Measurements from ENCODE around the gene MRPL55.

The MRPL55 gene

GRCh38 chr1:228139406-228139930 lies 30.4 kb upstream of the MRPL55 start:
- no peak overlapping the region for H3K9ac ChIP-seq (ENCODE audit: low read length)
- peak overlapping the region; percentile 53 to 73 for H3K4me3 ChIP-seq (ENCODE audit: low read depth in 1 of 2, low read length in 2 of 2)
- peaks cover 25% of the 10 kb centered on the region for H3K4me1 ChIP-seq (ENCODE audit: insufficient read depth, low read length)
- no peaks in the 10 kb centered on the region for H3K27me3 ChIP-seq (ENCODE audit: control insufficient read depth in 1 of 2, insufficient read depth in 2 of 2, low read length in 2 of 2)
- no peaks in the 10 kb centered on the region for H3K9me3 ChIP-seq (ENCODE audit: low read length)
- peak overlapping the region; percentile 84 for H3K27ac ChIP-seq (ENCODE audit: low read depth, low read length)
- peaks cover 5% of the 10 kb centered on the region for H3K36me3 ChIP-seq (ENCODE audit: insufficient read depth, low read length)

GRCh38 chr1:228136901-228137300 lies 27.8 kb upstream of the MRPL55 start:
- H3K9me3 ChIP-seq (ENCODE audit: low read length): no peaks in the 10 kb centered on the region
- H3K27me3 ChIP-seq (ENCODE audit: control insufficient read depth in 1 of 2, insufficient read depth in 2 of 2, low read length in 2 of 2): no peaks in the 10 kb centered on the region
- no peak overlapping the region for H3K27ac ChIP-seq (ENCODE audit: low read depth, low read length)
- H3K4me3 ChIP-seq (ENCODE audit: low read depth in 1 of 2, low read length in 2 of 2): no peak overlapping the region
- peaks cover 3% of the 10 kb centered on the region for H3K36me3 ChIP-seq (ENCODE audit: insufficient read depth, low read length)
- H3K9ac ChIP-seq (ENCODE audit: low read length): no peak overlapping the region
- H3K4me1 ChIP-seq (ENCODE audit: insufficient read depth, low read length): peaks cover 12% of the 10 kb centered on the region

GRCh38 chr1:228134591-228134990 lies 25.5 kb upstream of the MRPL55 start:
- no peaks in the 10 kb centered on the region for H3K9me3 ChIP-seq (ENCODE audit: low read length)
- no peaks in the 10 kb centered on the region for H3K36me3 ChIP-seq (ENCODE audit: insufficient read depth, low read length)

GRCh38 chr1:228131766-228132165 lies 22.7 kb upstream of the MRPL55 start:
- Histone ChIP-seq H3K4me3 (ENCODE audit: low read depth in 1 of 2, low read length in 2 of 2) (no peak overlapping the region), H3K27ac (ENCODE audit: low read depth, low read length) (no peak overlapping the region), H3K27me3 (ENCODE audit: control insufficient read depth in 1 of 2, insufficient read depth in 2 of 2, low read length in 2 of 2) (peaks cover 0 to 6% of the 10 kb centered on the region in 2 donors), H3K9ac (ENCODE audit: low read length) (no peak overlapping the region), H3K4me1 (ENCODE audit: insufficient read depth, low read length) (peaks cover 4% of the 10 kb centered on the region), H3K9me3 (ENCODE audit: low read length) (no peaks in the 10 kb centered on the region), H3K36me3 (ENCODE audit: insufficient read depth, low read length) (no peaks in the 10 kb centered on the region)

More at GRCh38 chr1:228134591-228134990, 25.5 kb upstream of the MRPL55 start:
- H3K4me1 ChIP-seq (ENCODE audit: insufficient read depth, low read length): peaks cover 4% of the 10 kb centered on the region
- H3K27me3 ChIP-seq (ENCODE audit: control insufficient read depth in 1 of 2, insufficient read depth in 2 of 2, low read length in 2 of 2): no peaks in the 10 kb centered on the region
- no peak overlapping the region for H3K27ac ChIP-seq (ENCODE audit: low read depth, low read length)
- H3K9ac ChIP-seq (ENCODE audit: low read length): no peak overlapping the region
- no peak overlapping the region for H3K4me3 ChIP-seq (ENCODE audit: low read depth in 1 of 2, low read length in 2 of 2)

GRCh38 chr1:228125185-228125584 lies 16.1 kb upstream of the MRPL55 start:
- H3K4me3 ChIP-seq (ENCODE audit: low read depth in 1 of 2, low read length in 2 of 2): no peak overlapping the region

GRCh38 chr1:228123505-228123904 lies 14.4 kb upstream of the MRPL55 start:
- Histone ChIP-seq H3K4me1 (ENCODE audit: insufficient read depth, low read length) (no peaks in the 10 kb centered on the region), H3K27me3 (ENCODE audit: control insufficient read depth in 1 of 2, insufficient read depth in 2 of 2, low read length in 2 of 2) (no peaks in the 10 kb centered on the region), H3K36me3 (ENCODE audit: insufficient read depth, low read length) (no peaks in the 10 kb centered on the region), H3K9me3 (ENCODE audit: low read length) (no peaks in the 10 kb centered on the region), H3K4me3 (ENCODE audit: low read depth in 1 of 2, low read length in 2 of 2) (no peak overlapping the region), H3K9ac (ENCODE audit: low read length) (no peak overlapping the region), H3K27ac (ENCODE audit: low read depth, low read length) (no peak overlapping the region)

More at GRCh38 chr1:228125185-228125584, 16.1 kb upstream of the MRPL55 start:
- Histone ChIP-seq H3K9me3 (ENCODE audit: low read length) (no peaks in the 10 kb centered on the region), H3K36me3 (ENCODE audit: insufficient read depth, low read length) (no peaks in the 10 kb centered on the region), H3K27me3 (ENCODE audit: control insufficient read depth in 1 of 2, insufficient read depth in 2 of 2, low read length in 2 of 2) (peaks cover 0 to 6% of the 10 kb centered on the region in 2 donors), H3K4me1 (ENCODE audit: insufficient read depth, low read length) (no peaks in the 10 kb centered on the region), H3K27ac (ENCODE audit: low read depth, low read length) (no peak overlapping the region), H3K9ac (ENCODE audit: low read length) (no peak overlapping the region)

- Histone ChIP-seq H3K4me1 (ENCODE audit: insufficient read depth, low read length) (no peaks in the 10 kb centered on the region), H3K27ac (ENCODE audit: low read depth, low read length) (no peak overlapping the region), H3K9me3 (ENCODE audit: low read length) (no peaks in the 10 kb centered on the region), H3K9ac (ENCODE audit: low read length) (no peak overlapping the region), H3K4me3 (ENCODE audit: low read depth in 1 of 2, low read length in 2 of 2) (no peak overlapping the region), H3K36me3 (ENCODE audit: insufficient read depth, low read length) (no peaks in the 10 kb centered on the region), H3K27me3 (ENCODE audit: control insufficient read depth in 1 of 2, insufficient read depth in 2 of 2, low read length in 2 of 2) (no peaks in the 10 kb centered on the region)
Measured at GRCh38 chr1:228122921-228123441, 13.9 kb upstream of the MRPL55 start.

- Histone ChIP-seq H3K9me3 (ENCODE audit: low read length) (no peaks in the 10 kb centered on the region), H3K36me3 (ENCODE audit: insufficient read depth, low read length) (no peaks in the 10 kb centered on the region), H3K27me3 (ENCODE audit: control insufficient read depth in 1 of 2, insufficient read depth in 2 of 2, low read length in 2 of 2) (no peaks in the 10 kb centered on the region), H3K27ac (ENCODE audit: low read depth, low read length) (no peak overlapping the region), H3K4me3 (ENCODE audit: low read depth in 1 of 2, low read length in 2 of 2) (no peak overlapping the region), H3K9ac (ENCODE audit: low read length) (no peak overlapping the region), H3K4me1 (ENCODE audit: insufficient read depth, low read length) (no peaks in the 10 kb centered on the region)
Measured at GRCh38 chr1:228120857-228121489, 11.9 kb upstream of the MRPL55 start.

GRCh38 chr1:228120351-228120750 lies 11.3 kb upstream of the MRPL55 start:
- Histone ChIP-seq H3K27me3 (ENCODE audit: control insufficient read depth in 1 of 2, insufficient read depth in 2 of 2, low read length in 2 of 2) (no peaks in the 10 kb centered on the region), H3K9me3 (ENCODE audit: low read length) (no peaks in the 10 kb centered on the region), H3K36me3 (ENCODE audit: insufficient read depth, low read length) (no peaks in the 10 kb centered on the region), H3K9ac (ENCODE audit: low read length) (no peak overlapping the region), H3K27ac (ENCODE audit: low read depth, low read length) (no peak overlapping the region), H3K4me3 (ENCODE audit: low read depth in 1 of 2, low read length in 2 of 2) (no peak overlapping the region), H3K4me1 (ENCODE audit: insufficient read depth, low read length) (no peaks in the 10 kb centered on the region)

- no peak overlapping the region for H3K9ac ChIP-seq (ENCODE audit: low read length)
- no peaks in the 10 kb centered on the region for H3K36me3 ChIP-seq (ENCODE audit: insufficient read depth, low read length)
Measured at GRCh38 chr1:228118040-228118439, 8.9 kb upstream of the MRPL55 start.

GRCh38 chr1:228117335-228117734 lies 8.2 kb upstream of the MRPL55 start:
- no peaks in the 10 kb centered on the region for H3K36me3 ChIP-seq (ENCODE audit: insufficient read depth, low read length)
- H3K4me1 ChIP-seq (ENCODE audit: insufficient read depth, low read length): no peaks in the 10 kb centered on the region
- H3K9ac ChIP-seq (ENCODE audit: low read length): no peak overlapping the region
- H3K9me3 ChIP-seq (ENCODE audit: low read length): no peaks in the 10 kb centered on the region
- H3K27me3 ChIP-seq (ENCODE audit: control insufficient read depth in 1 of 2, insufficient read depth in 2 of 2, low read length in 2 of 2): no peaks in the 10 kb centered on the region
- no peak overlapping the region for H3K4me3 ChIP-seq (ENCODE audit: low read depth in 1 of 2, low read length in 2 of 2)
- no peak overlapping the region for H3K27ac ChIP-seq (ENCODE audit: low read depth, low read length)

More at GRCh38 chr1:228118040-228118439, 8.9 kb upstream of the MRPL55 start:
- H3K4me1 ChIP-seq (ENCODE audit: insufficient read depth, low read length): no peaks in the 10 kb centered on the region
- no peak overlapping the region for H3K27ac ChIP-seq (ENCODE audit: low read depth, low read length)
- no peaks in the 10 kb centered on the region for H3K9me3 ChIP-seq (ENCODE audit: low read length)
- no peak overlapping the region for H3K4me3 ChIP-seq (ENCODE audit: low read depth in 1 of 2, low read length in 2 of 2)
- no peaks in the 10 kb centered on the region for H3K27me3 ChIP-seq (ENCODE audit: control insufficient read depth in 1 of 2, insufficient read depth in 2 of 2, low read length in 2 of 2)

GRCh38 chr1:228114827-228115226 lies 5.7 kb upstream of the MRPL55 start:
- no peaks in the 10 kb centered on the region for H3K36me3 ChIP-seq (ENCODE audit: insufficient read depth, low read length)

More at GRCh38 chr1:228114827-228115226, 5.7 kb upstream of the MRPL55 start:
- no peak overlapping the region for H3K4me3 ChIP-seq (ENCODE audit: low read depth in 1 of 2, low read length in 2 of 2)
- H3K27me3 ChIP-seq (ENCODE audit: control insufficient read depth in 1 of 2, insufficient read depth in 2 of 2, low read length in 2 of 2): no peaks in the 10 kb centered on the region
- H3K9me3 ChIP-seq (ENCODE audit: low read length): no peaks in the 10 kb centered on the region
- H3K4me1 ChIP-seq (ENCODE audit: insufficient read depth, low read length): peaks cover 6% of the 10 kb centered on the region
- no peak overlapping the region for H3K9ac ChIP-seq (ENCODE audit: low read length)
- H3K27ac ChIP-seq (ENCODE audit: low read depth, low read length): no peak overlapping the region

Measured in muscle layer of colon (tissue), 2 donors.